ENCODE data around the gene DNAL4.
A peak's percentile ranks its signal among the peaks of the same experiment; 100 is the strongest.

The DNAL4 gene

GRCh38 chr22:38826801-38827200 lies 32.9 kb upstream of the DNAL4 start:
- H3K4me3 ChIP-seq (ENCODE audit: low read depth, low read length), result no peak overlapping the region
- DNase-seq, result no peak
- H3K27ac ChIP-seq, result no peak overlapping the region
- no peaks in the 10 kb centered on the region for H3K27me3 ChIP-seq (ENCODE audit: insufficient read depth, low read depth, severe bottlenecking)
- TF ChIP-seq, protein P1, sequence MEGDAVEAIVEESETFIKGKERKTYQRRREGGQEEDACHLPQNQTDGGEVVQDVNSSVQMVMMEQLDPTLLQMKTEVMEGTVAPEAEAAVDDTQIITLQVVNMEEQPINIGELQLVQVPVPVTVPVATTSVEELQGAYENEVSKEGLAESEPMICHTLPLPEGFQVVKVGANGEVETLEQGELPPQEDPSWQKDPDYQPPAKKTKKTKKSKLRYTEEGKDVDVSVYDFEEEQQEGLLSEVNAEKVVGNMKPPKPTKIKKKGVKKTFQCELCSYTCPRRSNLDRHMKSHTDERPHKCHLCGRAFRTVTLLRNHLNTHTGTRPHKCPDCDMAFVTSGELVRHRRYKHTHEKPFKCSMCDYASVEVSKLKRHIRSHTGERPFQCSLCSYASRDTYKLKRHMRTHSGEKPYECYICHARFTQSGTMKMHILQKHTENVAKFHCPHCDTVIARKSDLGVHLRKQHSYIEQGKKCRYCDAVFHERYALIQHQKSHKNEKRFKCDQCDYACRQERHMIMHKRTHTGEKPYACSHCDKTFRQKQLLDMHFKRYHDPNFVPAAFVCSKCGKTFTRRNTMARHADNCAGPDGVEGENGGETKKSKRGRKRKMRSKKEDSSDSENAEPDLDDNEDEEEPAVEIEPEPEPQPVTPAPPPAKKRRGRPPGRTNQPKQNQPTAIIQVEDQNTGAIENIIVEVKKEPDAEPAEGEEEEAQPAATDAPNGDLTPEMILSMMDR (IDR thresholded peaks at IDR 0.05; ENCODE audit: low read depth, low read length), result no peak
- H3K36me3 ChIP-seq, result no peaks in the 10 kb centered on the region
- no peaks in the 10 kb centered on the region for H3K9me3 ChIP-seq (ENCODE audit: severe bottlenecking)

DNA sequence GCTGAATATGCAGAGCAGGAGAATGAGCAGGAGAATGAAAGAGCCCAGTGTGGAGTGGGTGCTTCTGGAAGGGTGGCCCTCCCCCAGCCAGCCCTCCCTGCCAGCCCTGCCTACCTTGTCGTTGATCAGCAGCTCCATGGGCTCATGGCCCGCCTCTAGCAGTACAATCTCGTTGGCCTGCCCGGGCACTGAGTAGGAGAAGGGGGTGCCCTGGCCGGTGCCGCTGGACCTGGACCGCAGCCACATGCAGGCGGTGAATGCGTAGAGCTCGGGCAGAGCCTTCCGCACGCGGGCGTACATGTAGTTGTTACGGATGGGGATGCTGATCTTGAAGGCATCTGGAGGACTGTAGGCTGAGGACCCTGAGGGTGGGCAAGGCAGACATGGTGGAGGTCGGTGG lies 32.4 kb upstream of the DNAL4 start:
- Histone ChIP-seq H3K4me3 (ENCODE audit: low read depth, low read length) (no peak overlapping the region), H3K27me3 (ENCODE audit: insufficient read depth, low read depth, severe bottlenecking) (no peaks in the 10 kb centered on the region), H3K9me3 (ENCODE audit: severe bottlenecking) (no peaks in the 10 kb centered on the region), H3K27ac (no peak overlapping the region), H3K36me3 (no peaks in the 10 kb centered on the region)
- TF ChIP-seq, protein P1 (IDR thresholded peaks at IDR 0.05; ENCODE audit: low read depth, low read length), result no peak
- no peak for DNase-seq

- TF ChIP-seq, protein P1 (IDR thresholded peaks at IDR 0.05; ENCODE audit: low read depth, low read length), result 0 out of 2 replicates have a peak, but pooled peaks have one; percentile 3
- H3K27ac ChIP-seq, result no peak overlapping the region
- DNase-seq, result no peak
- no peaks in the 10 kb centered on the region for H3K27me3 ChIP-seq (ENCODE audit: insufficient read depth, low read depth, severe bottlenecking)
- no peaks in the 10 kb centered on the region for H3K9me3 ChIP-seq (ENCODE audit: severe bottlenecking)
- H3K36me3 ChIP-seq, result no peaks in the 10 kb centered on the region
- no peak overlapping the region for H3K4me3 ChIP-seq (ENCODE audit: low read depth, low read length)
Measured at GRCh38 chr22:38824585-38824984, 30.6 kb upstream of the DNAL4 start.

- no peaks in the 10 kb centered on the region for H3K27me3 ChIP-seq (ENCODE audit: insufficient read depth, low read depth, severe bottlenecking)
- no peaks in the 10 kb centered on the region for H3K36me3 ChIP-seq
- TF ChIP-seq, protein P1 (IDR thresholded peaks at IDR 0.05; ENCODE audit: low read depth, low read length), result no peak
Measured at GRCh38 chr22:38823637-38824036, 29.7 kb upstream of the DNAL4 start.

DNA sequence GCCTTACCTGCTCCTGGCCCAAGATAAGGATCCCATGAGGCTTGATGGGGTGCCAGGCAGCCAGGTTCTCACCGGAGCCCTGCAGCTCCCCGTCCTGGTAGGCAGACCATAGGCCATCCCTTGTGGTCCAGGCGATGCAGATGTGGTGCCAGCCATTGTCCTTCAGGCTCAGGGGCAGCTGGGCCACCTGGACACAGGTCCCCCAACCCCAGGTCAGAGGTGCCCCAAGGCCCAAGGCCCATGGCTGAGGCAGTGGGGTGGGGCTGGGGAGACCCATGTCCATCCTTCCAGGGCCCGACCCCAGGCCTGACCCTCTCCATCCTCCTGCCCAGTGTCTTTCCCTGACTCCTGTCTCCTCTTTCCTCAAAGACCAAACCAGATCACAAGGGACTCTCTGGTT lies 29.1 kb upstream of the DNAL4 start:
- Histone ChIP-seq H3K36me3 (no peaks in the 10 kb centered on the region), H3K4me3 (ENCODE audit: low read depth, low read length) (no peak overlapping the region), H3K27me3 (ENCODE audit: insufficient read depth, low read depth, severe bottlenecking) (no peaks in the 10 kb centered on the region), H3K27ac (no peak overlapping the region), H3K9me3 (ENCODE audit: severe bottlenecking) (no peaks in the 10 kb centered on the region)
- TF ChIP-seq, protein P1 (IDR thresholded peaks at IDR 0.05; ENCODE audit: low read depth, low read length), result no peak
- no peak for DNase-seq

More at GRCh38 chr22:38823637-38824036, 29.7 kb upstream of the DNAL4 start:
- no peak overlapping the region for H3K4me3 ChIP-seq (ENCODE audit: low read depth, low read length)
- no peak overlapping the region for H3K27ac ChIP-seq
- no peaks in the 10 kb centered on the region for H3K9me3 ChIP-seq (ENCODE audit: severe bottlenecking)
- no peak for DNase-seq

- DNase-seq, result no peak
- TF ChIP-seq, protein P1 (IDR thresholded peaks at IDR 0.05; ENCODE audit: low read depth, low read length), result no peak
- H3K27ac ChIP-seq, result no peak overlapping the region
- H3K27me3 ChIP-seq (ENCODE audit: insufficient read depth, low read depth, severe bottlenecking), result no peaks in the 10 kb centered on the region
- H3K9me3 ChIP-seq (ENCODE audit: severe bottlenecking), result no peaks in the 10 kb centered on the region
- H3K36me3 ChIP-seq, result no peaks in the 10 kb centered on the region
- H3K4me3 ChIP-seq (ENCODE audit: low read depth, low read length), result no peak overlapping the region
Measured at GRCh38 chr22:38820020-38820419, 26.1 kb upstream of the DNAL4 start.

Data from WERI-Rb-1 (cell line).